Mucosa of gallbladder (tissue), 1 donor: ENCODE results near the gene CCND2. TPM values are rescaled to one million over a fixed set of nuclear protein-coding genes. Genes with fewer than 3 reads are reported as not detected.
A peak's percentile ranks its signal among the peaks of the same experiment; 100 is the strongest.

Experiments
- DNase-seq: peaks from one replicate; pipeline ENCODE4 v3.0.0-alpha.2; 2020; ENCODE audit warnings: low spot score
- total RNA-seq: library from RNA; stranded (reverse); gene quantifications from one replicate; pipeline ENCODE4 v1.2.1, GENCODE V29; 2021
- donor health status: DM: no; HTN: no; CAD: no.

Gene CCND2
- total RNA-seq, 1 donor from 2014 or later: 64.1 TPM

DNA sequence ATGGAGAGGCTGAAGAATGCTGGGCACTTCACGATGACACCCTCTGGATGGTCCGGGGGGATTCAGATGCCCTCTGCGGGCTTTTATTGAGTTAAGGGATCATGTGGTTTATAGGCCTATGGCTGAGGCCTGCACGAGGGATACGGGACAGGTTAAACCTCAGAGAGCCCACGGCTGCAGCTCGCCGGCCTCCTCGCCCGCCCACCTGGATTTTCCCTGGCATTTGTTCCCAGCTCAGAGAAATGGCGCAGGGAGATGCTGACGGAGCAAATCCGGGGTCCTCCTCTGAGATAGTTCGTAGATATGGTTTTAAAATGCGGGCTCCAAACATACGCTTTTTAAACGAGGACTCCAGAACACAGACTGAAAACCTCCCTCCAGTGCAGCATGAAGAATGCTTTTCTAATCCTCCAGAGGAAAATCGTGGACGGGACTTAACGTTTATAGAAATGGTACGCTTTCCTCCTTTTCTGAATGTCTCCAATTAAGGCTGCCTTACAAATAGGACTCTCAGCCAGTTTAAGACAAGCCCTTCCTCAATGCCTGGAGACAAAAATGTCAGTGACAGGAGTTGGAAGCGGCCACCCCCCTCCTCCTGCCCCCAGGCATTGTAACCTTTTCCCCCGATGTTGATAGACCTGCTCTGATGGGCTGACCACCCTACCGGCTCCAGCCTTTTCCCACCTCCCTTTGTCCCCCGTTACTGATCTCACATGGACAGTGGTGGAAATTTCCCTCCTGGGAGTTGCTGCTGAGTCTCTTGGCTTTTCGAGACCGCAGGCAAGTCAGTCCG is 16.6 kb downstream of the CCND2 start:
- DNase-seq: no peak

- no peak for DNase-seq
These were observed 18.9 kb downstream of the CCND2 start for GRCh38 chr12:4292341-4293073.

- DNase-seq: no peak
These were observed 19.9 kb downstream of the CCND2 start for GRCh38 chr12:4293299-4293965.

DNA sequence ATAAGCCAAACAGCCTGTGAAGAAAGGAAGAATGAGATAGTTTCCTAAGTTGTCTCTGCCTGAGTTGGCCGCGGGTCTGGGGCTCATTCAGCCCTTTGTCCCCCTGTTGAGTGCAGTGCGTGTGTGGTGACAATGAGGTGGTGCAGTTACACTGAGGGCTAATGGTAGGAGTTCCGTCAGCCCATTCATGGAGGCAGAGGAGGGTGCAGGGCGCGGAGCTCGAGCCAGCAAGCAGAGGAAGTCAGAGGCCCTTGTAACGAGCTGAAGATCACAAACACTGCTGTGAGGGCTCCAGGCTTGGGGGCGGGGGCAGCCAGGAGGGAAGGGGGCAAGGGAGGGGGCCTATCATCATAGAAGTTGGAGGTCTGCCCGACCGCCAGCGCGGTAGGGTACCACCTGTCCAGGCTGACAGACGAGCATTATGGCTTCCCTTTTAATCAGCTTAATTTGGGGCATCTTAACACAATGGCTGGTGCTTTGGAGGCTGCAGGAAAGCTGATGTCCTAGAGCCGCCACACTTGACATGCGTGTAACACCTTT is 20.5 kb downstream of the CCND2 start:
- no peak for DNase-seq

GRCh38 chr12:4296751-4297150 is 23.2 kb downstream of the CCND2 start:
- DNase-seq: no peak

DNA sequence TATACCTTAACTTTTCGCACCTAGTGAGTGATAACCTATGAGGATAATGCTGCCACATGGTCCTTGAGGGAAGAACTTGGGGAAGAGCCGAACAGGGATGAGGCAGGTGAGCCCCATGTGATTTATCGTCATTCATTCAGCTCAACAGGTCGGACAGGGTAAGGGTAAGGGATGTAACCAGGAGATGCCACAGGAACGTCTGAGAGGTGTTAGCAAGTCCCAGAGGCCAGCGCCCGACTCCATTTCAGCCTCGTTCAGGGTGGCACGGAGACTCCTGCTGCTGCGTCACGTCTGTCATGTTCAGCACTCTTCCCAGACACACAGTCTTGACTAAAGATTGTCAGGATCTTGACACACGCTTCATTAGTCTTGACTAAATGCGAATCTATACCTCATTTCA is 24.1 kb downstream of the CCND2 start:
- no peak for DNase-seq

- DNase-seq: no peak
These were observed 27.3 kb downstream of the CCND2 start for GRCh38 chr12:4300883-4301282.

GRCh38 chr12:4301932-4302501 is 28.5 kb downstream of the CCND2 start:
- DNase-seq: no peak

GRCh38 chr12:4302881-4303280 is 29.3 kb downstream of the CCND2 start:
- DNase-seq: no peak

GRCh38 chr12:4303750-4304149 is 30.2 kb downstream of the CCND2 start:
- DNase-seq: no peak

- peak; percentile 74 for DNase-seq
These were observed 34.2 kb downstream of the CCND2 start for GRCh38 chr12:4307593-4308333.

- no peak for DNase-seq
These were observed 34.9 kb downstream of the CCND2 start for GRCh38 chr12:4308334-4308950.

GRCh38 chr12:4311776-4312175 is 38.2 kb downstream of the CCND2 start:
- DNase-seq: no peak

GRCh38 chr12:4312251-4312650 is 38.7 kb downstream of the CCND2 start:
- no peak for DNase-seq

GRCh38 chr12:4320497-4320852 is 46.9 kb downstream of the CCND2 start:
- DNase-seq: no peak

DNA sequence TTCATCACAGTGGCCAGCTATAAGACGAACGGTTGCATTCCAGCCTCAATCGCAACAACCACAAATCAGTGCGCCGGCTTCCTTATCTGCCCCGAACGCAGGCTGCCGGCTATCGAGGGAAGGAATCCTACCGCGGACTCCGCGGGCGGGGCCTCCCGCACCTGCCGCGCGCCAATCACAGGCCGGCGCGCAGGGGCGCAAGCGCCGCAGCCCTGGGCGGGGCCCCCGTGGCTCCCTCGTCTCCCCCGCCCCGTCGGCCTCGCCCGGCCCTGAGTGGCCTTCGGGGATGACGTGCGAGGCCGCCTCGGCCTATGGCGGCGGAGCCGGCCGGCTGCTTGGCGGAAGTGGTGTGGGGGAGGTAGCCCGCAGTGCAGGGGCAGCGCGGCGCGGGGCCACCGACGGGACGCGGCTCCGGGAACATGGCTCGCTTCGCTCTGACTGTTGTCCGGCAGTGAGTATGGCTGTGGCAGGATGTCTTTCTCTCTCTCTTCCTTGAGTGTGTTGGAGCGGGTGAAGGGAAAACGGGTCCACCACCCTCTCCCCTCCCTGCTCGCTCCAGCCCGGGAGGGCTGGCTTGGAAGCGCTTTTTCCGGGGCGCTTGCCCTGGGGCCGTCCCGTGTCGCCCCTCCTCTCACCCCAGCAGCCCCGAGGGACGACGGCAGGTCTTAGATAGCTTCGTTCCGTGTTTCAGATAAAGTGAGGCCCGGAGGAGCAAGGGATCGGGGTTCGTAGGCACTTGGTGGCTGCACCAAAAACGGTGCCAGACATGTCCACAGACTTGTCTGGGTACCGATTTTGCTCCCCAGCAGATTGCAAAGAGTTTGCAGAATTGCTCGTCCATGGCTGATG is 47.5 kb downstream of the CCND2 start, which contains the start of gene TIGAR:
TIGAR (plus strand) TSS at position 361 of the 849 bp plus-strand sequence; CDS start at position 420, 59 bp downstream.
- DNase-seq: peak; percentile 92

DNA sequence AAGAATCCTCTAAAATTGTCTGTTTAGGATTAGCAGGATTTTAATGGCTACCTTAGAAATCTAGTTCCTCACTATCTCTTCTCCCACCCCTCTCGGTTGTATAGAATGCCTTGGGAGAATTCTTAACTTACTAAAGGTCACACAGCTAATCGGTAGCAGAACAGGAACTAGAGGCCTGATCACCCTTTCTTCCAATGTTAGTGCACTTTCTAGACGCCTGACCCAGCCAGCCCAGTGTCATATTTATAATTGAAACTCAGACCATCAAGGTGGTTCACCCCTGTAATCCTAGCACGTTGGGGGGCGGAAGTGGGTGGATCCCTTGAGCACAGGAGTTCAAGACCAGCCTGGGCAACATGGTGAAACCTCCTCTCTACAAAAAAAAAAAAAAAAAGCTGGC is 49.2 kb downstream of the CCND2 start:
- DNase-seq: no peak
